ENCODE results near the gene NR2F1-AS1.
"Not testable (repeated sequence)": the region's sequence is repeated elsewhere in the genome, so short reads cannot be mapped to it uniquely, and the experiment has no call there.

NR2F1-AS1 gene

GRCh38 chr5:93427316-93427715, 153.7 kb downstream of the NR2F1-AS1 start:
- no peak for DNase-seq

- no peak for DNase-seq
Measured at GRCh38 chr5:93425096-93425495, 155.9 kb downstream of the NR2F1-AS1 start.

GRCh38 chr5:93423300-93423699, 157.7 kb downstream of the NR2F1-AS1 start:
- no peak for DNase-seq

GRCh38 chr5:93422652-93423280, 158.3 kb downstream of the NR2F1-AS1 start:
- DNase-seq, result peak; percentile 54

- DNase-seq, result peak; percentile 64
Measured at GRCh38 chr5:93421987-93422401, 159.0 kb downstream of the NR2F1-AS1 start.

DNA sequence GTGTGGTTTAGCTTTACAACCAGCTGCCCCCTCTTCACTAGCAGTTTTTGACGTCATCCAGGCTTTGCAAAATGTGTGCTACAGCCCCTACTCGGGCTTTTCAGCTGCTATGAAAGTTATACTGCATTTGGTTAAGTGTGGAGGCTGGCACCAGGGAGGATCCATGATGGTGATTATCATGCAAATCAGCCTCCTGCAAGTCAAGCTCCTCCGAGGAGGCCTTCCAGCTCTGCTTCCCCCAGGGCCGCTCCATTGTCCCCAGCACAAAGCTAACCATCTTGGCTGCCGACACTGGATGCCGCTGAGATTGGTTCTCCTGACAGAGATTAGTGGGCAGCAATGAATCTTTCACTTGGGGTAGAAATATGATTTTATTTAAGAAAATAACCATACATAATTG, 159.6 kb downstream of the NR2F1-AS1 start:
- peak; percentile 58 for DNase-seq

DNA sequence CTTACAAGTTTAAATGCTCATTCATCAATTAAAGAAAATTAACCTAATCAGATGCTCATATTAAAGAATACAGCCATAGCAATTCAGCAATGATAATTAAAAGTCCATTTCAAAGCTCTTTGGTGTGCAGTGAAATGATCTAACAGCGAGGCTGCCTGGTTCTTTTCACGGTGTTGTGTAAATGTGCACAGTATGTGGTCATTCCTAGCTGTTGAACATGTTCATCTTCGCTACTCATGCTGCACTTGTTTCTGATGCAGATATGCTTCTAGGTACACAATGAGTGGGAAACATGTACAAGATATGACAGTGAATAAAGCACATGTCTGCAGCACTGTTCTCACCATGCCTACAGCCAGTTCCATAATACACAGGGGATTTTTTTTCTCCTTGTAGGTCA, 163.5 kb downstream of the NR2F1-AS1 start:
- peak; percentile 20 for DNase-seq

- DNase-seq, result no peak
Measured at GRCh38 chr5:93415819-93416218, 165.2 kb downstream of the NR2F1-AS1 start.

GRCh38 chr5:93411716-93412115, 169.3 kb downstream of the NR2F1-AS1 start:
- DNase-seq, result no peak

DNA sequence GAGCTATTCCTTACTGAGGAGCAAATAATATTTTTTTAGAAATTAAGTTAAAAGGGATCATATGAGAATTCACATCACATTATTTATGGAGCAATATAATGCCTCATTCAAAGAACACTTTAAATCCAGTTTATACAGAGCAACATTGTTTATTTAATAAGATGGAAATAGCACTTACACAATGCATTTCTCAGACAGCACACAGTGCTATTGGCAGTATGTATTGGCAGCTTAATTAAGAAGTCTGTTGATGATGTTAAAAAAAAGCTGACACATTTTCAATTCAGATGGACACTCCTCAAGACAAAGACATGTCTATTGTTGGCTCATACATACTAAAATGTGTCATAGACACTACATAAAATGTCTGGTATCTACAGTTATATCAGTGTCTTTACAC, 171.3 kb downstream of the NR2F1-AS1 start:
- no peak for DNase-seq

- peak; percentile 69 for DNase-seq
Measured at GRCh38 chr5:93407454-93407853, 173.6 kb downstream of the NR2F1-AS1 start.

DNA sequence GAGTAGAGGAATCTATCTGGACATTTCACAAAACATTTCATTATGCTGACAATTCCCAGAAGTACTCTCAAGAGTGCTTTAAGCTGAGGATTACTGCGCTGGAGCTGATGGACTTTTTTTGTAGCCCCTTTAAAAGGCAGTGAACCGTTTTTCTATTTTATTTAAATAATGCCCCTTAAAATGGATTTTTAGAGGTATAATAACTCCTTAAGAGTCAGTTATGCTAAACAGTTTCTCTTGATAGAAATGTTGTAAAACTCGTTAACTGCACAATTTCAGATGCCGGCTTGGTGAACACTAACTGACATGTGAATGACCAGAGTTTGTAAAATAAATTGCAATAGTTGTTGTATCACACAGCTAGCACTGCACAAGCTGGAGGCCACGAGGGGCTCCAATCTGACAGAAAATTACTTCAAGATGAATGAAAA, 174.0 kb downstream of the NR2F1-AS1 start:
- DNase-seq, result no peak

- DNase-seq, result no peak
Measured at GRCh38 chr5:93404246-93404645, 176.8 kb downstream of the NR2F1-AS1 start.

DNA sequence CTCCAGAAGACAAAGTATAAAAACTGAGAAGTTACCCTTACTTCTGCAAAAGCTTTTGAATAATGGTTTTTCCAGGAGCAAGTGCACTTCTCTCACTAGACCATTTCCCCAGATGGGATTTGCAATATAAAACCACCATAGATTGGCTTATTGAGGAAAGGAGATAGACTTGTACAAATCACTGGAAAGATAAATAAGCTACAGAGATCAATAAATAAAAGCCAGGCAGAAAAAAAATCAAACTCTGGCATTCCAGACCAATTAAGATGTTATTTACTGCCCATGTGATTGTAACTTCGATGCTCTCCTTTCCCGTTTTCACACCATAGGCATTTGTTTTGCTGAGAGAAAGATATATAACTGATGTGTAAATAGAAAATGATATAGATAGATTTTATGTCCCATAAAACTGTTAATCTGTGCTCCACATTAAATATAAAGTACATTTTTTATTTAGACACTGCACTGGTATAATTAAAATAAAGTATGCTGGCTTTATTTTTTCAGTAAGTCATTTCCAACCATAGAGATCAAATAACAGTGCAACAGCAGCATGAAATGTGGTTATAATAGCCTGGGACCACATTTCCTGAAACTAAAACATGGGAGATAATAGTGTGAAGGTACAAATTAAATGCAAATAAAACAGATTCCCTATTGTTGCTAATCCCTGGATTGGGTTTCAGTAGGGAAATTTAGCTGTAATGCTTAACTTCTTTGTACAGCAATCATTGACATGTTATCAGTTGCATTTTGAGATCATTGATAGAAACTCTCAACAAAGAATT, 177.7 kb downstream of the NR2F1-AS1 start:
- no peak for DNase-seq

DNA sequence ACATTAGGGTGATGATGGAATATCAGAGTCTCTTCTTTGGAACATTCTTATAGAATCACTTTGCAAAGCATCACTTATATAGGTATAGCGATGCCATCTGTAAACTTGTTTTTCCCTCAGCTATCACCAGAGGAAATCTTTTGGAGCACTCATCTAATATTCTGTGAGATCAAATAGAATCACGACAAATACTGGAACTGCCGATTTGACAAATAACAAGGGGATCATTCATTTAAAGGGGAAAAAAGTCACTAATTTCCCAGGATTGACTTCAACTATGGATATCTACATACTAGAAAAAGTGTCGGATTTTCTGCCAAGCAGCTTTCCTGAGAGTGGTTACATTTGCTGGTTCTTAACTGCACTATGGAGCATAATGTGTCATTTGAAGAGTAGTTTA, 178.6 kb downstream of the NR2F1-AS1 start:
- DNase-seq, result no peak

- DNase-seq, result no peak
Measured at GRCh38 chr5:93401634-93402213, 179.3 kb downstream of the NR2F1-AS1 start.

DNA sequence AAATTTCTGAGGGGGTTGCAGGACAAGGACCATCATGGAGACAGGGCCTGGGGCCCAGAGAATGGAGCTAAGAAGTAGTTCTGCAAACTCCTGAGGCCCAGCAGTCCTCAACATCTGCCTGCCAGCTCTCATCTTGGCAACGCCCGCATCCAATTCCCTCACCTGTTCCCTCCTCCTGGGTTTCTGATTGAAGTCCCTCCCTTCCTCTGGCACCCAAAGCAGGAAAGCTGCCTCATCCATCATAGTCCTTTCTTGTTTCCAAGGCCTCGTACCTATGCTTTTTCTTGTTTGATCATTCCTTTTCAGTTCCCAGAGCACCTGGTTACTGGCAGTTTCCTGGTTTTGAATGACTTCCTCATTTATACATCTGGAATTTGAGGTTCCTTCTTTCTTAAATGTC, 181.3 kb downstream of the NR2F1-AS1 start:
- no peak for DNase-seq

DNA sequence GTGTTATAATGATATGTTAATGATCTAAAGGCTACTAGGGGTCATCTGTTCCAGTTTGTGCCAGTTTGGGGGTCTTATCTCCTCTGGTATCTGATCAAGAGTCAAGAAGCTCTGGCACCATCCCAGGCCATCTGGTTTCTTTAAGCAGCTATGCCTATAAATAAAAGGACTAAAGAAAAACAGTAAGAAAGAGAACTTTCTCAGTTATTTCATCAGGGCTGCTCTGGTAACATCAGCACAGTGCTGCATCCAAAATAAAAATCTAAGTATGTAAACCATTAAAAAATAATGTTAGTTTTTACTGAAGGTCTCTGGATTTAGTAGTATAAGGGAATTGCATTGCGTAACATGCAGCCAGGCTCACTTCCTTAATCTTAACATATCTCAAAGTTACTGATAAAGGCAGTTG, 185.0 kb downstream of the NR2F1-AS1 start:
- no peak for DNase-seq

DNA sequence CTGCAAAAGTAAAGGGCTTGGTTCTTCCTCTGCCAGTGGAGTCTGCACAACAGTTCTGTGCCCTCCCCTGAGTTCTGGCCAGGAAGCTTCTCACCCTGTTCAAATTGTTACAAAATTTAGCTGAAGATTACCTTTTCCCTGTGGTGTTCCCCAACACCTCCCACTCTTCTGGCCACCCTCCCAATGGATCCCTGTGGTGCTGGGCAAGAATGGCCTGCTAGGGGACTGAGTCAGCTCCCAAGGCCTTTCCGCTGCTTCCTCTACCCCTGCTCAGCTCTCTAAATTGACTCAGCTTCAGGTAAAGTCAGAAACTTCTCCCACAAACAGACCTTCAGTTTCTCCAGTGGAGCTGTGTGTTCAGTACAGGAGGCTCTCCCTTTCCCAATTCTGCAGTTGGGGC, 186.0 kb downstream of the NR2F1-AS1 start:
- DNase-seq, result no peak

DNA sequence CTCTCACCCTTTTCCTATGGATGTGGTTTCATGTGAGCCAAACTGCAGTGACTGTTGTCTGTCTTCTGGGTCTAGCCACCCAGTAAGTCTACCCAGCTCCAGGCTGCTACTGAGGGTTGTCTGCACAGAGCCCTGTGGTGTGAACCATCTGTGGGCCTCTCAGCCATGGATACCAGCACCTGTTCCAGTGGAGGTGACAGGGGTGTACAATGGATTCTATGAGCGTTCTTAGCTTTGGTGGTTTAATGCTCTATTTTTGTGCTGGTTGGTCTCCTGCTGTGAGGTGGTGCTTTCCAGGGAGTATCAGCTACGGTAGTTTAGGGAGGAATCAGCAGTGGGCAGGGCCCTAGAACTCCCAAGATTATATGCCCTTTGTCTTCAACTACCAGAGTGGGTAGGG, 186.7 kb downstream of the NR2F1-AS1 start:
- no peak for DNase-seq

DNA sequence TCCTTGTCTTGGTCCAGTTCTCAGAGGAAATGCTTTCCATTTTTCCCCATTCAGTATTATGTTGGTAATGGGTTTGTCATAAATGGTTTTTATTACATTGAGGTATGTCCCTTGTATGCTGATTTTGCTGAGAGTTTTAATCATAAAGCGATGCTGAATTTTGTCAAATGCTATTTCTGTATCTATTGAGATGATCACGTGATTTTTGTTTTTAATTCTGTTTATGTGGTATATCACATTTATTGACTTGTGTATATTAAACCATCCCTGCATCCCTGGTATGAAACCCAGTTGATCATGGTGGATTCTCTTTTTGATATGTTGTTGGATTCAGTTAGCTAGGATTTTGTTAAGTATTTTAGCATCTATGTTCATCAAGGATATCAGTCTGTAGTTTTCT, 189.8 kb downstream of the NR2F1-AS1 start:
- not testable (repeated sequence) for DNase-seq

GRCh38 chr5:93385655-93386054, 195.4 kb downstream of the NR2F1-AS1 start:
- DNase-seq, result no peak

DNA sequence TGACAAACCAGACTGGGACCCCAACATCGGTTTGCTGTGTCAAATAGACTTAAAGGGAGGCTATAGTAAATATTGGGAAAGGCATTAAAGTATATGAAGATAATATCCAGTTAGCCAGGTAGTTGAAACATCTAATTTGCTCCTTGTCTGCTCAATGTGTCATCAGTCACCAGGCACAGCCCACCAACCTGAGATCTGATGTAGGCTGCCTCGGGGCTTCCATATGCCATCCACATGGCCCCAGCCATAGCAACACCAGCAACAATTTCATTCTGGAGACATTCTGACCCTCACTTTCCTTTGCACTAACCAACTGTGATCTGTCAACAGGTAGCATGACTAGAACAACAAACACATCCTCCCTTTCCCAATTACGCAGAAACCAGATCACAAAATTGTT, 196.0 kb downstream of the NR2F1-AS1 start:
- no peak for DNase-seq

GRCh38 chr5:93384026-93384425, 197.0 kb downstream of the NR2F1-AS1 start:
- DNase-seq, result no peak
